ENCODE measurements around the gene KRTAP1-5.
A peak's percentile ranks its signal among the peaks of the same experiment; 100 is the strongest.
"Not testable (repeated sequence)": the region's sequence is repeated elsewhere in the genome, so short reads cannot be mapped to it uniquely, and the experiment has no call there.

KRTAP1-5 gene

DNA sequence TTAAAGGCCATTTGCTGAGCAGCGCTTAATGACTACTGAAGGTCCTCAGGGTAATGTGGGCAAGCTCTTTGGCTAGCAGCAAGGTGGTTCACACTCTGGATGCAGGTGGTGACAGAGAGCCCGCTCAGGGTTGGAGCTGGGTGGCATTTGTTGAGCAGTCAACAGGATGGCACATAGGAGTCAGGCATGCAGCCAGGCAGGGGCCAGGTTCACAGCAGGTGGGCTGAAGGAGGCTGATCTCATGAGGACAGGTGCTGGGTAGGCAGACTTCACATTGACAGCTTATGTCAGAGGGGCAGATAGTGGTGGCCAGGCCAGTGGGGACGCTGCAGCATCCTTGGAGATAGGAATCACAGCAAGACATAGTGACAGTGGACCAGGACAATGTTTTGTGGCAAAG, 22.6 kb downstream of the KRTAP1-5 start:
- DNase-seq (ENCODE audit: low spot score): no peak

DNA sequence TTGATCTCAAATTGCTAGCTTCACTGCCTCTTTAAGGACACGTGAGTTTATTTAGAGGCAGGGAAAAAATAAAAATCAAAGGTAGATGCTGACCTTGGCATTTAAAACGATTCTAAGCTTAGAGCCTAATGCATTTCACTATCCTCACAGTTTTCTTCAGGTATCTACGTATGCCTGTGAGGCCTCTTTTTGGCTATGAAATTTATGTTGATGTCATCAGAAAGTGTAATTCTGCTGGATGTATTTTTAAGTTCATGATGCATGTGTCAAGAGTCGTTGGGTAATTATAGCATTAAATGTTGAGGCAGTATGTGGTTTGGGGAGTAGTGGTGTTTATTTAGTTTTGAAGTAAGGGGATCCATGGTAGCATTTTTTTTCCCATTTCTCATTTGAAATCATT, 23.1 kb downstream of the KRTAP1-5 start:
- no peak for DNase-seq (ENCODE audit: low spot score)

DNA sequence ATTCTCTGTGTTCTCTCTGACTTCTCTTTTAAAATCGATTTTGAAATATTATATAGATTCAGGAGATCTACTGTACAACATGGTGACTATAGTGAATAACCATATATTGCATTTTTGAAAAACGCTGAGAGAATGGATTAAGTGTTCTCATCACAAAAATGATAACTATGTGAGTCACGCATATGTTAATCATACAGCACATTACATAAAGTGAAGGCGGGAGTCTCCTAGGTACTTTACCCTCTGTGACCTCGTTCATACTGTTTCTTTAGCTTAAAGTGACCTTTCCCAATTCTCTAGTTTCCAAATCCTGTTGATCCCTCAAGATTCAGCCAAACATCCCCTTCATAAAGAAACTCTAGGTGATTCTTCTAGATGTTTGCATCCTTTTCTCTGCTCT, 24.2 kb downstream of the KRTAP1-5 start:
- no peak for DNase-seq (ENCODE audit: low spot score)

DNA sequence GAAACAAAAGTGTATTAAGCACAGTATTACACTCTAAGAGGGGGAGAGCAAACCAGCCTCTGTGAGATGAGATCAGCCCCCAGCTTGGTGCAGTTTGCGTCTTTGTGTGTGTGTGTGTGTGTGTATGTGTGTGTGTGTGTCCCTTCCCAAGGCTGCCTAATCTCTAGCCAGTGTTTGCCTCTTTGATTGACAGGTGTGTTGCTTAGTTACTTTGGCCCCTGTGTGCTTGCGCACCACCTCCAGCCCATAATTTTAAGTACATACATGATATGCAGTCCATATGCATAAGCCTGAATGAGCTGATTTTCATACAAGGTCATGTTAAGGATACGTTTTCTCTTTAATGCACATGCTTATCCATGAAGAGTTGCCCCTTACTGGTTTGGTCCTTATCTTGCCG, 25.2 kb downstream of the KRTAP1-5 start:
- DNase-seq (ENCODE audit: low spot score): no peak

DNA sequence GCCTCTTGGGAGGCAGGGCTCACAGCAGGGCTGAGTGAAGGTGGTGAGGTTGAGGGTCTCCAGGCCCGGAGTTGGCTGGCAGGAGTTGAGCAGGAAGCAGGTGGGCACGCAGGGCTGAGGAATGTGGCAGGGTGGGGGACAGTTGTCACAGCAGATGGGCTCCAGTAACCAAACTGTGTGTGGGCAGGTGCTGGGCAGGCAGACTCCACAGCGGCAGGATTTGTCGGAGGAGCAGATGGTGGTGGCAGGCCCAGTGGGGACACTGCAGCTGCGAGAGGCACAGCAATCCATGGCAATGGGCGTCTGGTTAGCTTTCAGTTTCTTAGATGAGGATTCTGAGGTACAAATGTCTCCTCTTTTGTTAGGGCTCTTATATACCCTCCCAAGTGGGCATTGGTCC, 27.4 kb downstream of the KRTAP1-5 start, which contains the start of gene KRTAP3-2:
KRTAP3-2 (minus strand) TSS at position 344 of the 400 bp plus-strand sequence; CDS start at position 291, 53 bp downstream.
- DNase-seq (ENCODE audit: low spot score): not testable (repeated sequence)

DNA sequence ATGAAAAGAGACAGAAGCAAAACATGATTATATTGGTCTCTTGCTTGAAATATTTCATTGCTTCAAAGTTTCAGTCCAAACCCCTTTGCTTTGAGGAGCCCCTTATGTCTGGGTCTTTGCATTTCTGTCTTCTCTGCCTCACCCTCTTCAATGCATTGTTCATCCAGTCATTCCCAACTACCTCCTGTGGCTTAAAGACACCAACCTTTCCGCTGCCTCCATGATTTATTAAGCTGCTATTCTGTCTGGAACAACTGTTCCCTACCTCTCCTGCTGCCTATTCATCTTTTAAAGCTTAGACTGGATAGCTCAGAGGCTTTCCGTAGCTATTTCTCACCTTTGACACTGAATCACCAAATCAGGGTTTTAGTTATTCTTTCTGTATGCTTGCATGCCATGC, 29.6 kb downstream of the KRTAP1-5 start:
- DNase-seq (ENCODE audit: low spot score): no peak

DNA sequence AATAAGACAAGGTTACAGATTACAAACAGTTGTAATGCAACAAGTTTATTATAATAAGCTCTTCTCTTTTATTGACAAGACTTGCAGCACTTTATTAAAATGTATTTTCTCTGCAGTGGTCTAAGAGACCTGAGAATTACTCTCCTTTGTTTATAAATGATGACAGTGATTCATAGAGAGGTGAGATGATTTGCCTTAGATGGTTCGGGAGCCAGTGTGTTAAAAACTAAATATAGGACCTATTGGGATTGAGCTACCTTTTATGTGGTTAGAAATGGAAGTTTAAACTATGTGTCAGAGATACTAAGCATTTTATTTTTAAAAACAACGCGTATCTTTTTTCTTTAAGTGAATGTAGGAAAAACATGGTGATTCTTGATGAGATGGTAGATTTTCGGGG, 30.2 kb downstream of the KRTAP1-5 start:
- no peak for DNase-seq (ENCODE audit: low spot score)

DNA sequence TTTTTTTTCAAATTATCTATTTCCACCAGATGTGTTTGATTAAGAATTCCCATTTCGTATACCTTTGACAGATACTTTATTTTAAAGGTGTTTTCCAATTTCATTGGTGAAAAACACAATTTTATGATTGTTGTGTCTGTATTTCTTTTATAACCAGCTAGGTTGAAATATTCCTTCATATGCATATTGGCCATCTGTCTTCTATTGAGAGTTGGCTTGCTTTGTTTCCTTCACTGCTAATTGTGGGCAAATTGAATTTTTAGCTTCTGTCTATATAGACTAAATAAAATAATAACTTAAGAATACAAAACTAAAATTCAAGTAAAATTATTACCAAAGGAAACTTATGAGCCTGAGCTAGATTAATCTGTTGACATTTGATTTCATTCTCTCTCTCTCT, 31.9 kb downstream of the KRTAP1-5 start:
- no peak for DNase-seq (ENCODE audit: low spot score)

DNA sequence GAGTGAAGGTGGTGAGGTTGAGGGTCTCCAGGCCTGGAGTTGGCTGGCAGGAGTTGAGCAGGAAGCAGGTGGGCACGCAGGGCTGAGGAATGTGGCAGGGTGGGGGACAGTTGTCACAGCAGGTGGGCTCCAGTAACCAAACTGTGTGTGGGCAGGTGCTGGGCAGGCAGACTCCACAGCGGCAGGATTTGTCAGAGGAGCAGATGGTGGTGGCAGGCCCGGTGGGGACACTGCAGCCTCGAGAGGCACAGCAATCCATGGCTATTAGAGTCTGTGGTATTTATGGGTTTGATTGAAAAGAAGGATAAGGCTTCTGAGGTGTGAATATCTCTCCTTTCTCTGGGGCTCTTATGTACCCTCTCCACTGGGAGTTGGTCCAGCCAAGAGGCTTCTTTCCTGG, 33.2 kb downstream of the KRTAP1-5 start, which contains the start of gene KRTAP3-3:
KRTAP3-3 (minus strand) TSS at position 326 of the 400 bp plus-strand sequence; CDS start at position 259, 67 bp downstream.
- DNase-seq (ENCODE audit: low spot score): no peak

DNA sequence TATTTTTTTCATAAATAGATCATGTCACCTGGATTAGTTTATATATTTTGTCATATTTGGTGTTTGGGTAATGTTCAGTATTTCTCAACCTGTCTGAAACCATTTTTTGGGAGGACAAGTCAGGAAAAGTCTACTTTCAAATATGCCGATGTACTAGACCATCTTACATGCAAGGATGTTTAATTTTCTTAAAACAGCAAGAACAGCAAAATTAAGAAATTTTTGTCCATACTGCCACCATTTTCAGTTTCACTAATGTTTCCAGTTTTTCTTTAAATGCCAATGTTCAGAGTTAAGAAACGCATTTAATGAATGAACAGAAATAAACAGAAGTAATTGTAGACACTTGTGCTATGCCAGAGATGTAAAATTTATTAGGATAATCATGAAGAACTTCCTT, 33.9 kb downstream of the KRTAP1-5 start:
- DNase-seq (ENCODE audit: low spot score): no peak

DNA sequence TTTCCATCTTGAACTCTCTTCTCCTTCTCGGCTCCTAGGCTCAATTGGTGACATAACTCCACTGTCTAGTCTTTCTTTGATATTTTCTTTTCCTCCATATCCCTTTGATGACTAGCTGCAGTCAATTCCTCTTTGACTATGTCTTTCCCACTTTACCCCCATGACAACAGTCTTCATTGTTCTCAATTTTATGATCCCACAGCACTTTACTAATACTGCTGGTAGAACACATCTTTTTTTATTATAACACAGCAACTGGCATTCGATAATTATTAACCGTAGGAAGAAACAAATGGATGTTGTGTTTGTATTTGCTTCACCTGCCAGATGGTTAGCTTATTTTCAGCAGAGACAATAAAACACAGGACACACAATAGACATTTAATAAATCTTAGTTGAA, 34.3 kb downstream of the KRTAP1-5 start:
- DNase-seq (ENCODE audit: low spot score): no peak

DNA sequence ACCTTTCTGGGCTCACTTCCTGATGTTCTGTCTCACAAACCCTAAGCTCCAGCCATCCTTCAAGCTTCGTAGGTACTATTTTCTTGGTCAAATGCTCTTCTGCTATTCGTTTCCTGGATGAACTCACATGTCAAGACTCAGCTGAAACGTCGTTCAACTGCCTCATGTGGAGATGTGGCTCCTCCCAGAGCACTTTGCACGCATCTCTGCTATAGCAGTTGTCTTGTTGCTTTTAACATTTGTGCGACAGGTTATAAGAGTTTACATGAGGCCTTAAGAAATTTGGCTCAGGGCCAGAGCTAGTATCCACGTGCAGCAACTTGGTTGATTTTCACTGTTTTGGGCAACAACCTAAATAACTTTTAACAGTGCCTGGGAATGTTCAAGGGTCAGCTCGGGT, 40.1 kb downstream of the KRTAP1-5 start:
- no peak for DNase-seq (ENCODE audit: low spot score)

DNA sequence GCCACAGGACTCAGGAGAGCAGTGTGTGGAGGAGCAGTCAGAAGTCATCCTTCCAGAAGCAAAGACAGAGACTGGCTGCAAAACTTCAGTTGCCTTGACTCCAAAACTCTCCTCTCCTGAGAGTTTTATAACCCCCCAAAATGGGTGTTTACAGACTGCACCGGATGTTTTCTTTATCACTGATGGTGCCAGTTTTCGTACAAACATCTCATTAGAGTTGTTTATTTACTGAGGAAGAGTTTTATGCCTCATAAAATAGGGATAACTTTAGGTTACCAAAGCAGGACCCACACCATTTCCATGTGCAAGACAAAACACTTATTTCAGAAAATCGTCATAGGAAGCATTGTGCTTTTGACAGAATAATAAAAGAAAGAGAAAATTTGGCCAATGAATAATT, 42.8 kb downstream of the KRTAP1-5 start, which contains the start of gene KRT40:
KRT40 (minus strand) TSS at position 101 of the 400 bp plus-strand sequence; CDS start at position 48, 53 bp downstream.
- no peak for DNase-seq (ENCODE audit: low spot score)

DNA sequence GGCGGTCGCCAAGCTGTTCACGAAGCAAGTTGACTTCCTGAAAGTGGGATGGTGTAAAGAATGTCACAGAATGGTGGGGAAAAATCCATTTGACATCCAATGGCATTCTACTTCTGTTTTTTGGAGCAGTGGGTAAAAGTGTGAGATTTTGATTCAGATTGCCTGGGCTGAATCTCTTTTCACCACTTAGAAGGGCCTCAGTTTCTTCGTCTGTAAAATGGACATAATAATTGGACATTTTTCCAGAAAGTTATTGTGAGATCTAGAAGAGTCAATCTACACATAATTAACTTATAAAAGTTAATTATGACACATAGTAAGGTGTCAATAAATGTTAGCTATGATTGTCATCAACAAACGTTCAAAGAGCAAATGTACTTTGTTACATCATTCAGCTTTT, 45.9 kb downstream of the KRTAP1-5 start:
- no peak for DNase-seq (ENCODE audit: low spot score)

DNA sequence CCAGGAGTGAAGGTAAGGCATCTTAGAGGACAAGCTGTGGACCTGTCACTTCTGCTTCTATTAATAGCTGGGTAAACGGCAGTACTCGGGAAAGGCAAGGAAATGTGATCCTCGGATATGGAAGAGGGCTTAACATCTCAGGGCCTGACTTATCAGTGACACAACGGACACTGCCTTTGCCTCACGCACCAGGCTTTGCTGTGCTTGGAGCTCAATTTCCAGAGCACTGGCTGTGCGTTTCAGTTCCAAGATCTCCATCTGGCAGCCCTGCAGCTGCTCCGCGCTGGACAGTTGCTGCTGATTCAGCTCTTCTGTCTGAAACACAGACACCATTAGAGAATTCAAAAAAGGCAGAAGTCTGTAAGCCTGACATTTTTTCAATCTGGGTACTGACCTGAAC, 46.4 kb downstream of the KRTAP1-5 start:
- peak; percentile 51 for DNase-seq (ENCODE audit: low spot score)

DNA sequence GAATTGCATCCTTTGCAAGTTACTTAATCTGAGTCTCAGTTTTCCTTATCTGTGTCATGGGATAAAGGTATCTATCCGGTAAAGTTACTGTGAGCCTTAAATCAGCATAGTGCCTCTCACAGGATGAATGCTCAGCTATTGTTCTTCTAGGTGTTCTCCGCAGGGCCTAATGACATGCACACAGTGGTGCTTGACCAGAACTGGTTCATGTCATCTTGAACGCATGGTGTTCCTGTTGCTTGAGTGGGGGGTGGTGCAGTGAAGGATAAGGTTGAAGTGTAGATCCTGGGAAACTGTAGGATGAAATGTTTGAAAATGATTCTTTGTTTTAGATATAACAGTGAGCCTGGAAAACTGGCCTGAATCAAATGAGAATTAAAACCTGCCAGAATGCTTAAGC, 46.9 kb downstream of the KRTAP1-5 start:
- no peak for DNase-seq (ENCODE audit: low spot score)

DNA sequence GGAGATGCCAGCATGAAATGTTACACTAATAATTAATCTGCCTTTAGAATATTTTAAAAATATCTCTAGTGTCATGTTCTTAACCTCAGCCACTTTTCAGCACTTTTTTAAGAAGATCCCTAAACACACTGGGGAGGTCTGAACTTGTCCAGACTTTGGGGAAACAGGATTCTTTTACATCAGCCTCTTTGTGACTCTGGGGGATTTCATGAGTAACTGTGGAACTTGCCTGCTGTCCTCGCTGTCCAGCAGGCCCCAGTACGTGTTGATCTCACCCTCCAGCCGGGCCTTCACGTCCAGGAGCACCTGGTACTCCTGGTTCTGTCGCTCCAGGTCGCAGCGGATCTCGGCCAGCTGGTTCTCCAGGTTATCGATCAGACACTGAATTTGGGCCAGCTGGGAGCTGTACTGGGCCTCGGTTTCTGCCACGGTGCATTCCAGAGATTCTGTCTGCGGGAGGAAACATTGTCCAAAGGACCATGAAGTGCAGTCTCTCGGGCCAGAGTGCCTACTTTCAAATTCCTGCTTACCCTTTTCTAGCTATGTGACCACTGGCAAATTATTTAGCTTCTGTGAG, 48.3 kb downstream of the KRTAP1-5 start:
- no peak for DNase-seq (ENCODE audit: low spot score)

Measured in GM03348 (cell line).